D341Med (cell line): ENCODE data around the gene CHAD.
"Not testable (repeated sequence)": the region's sequence is repeated elsewhere in the genome, so short reads cannot be mapped to it uniquely, and the experiment has no call there.

Experiments used
- DNase-seq: peaks from one replicate; pipeline ENCODE4 v3.0.0; 2012; ENCODE audit warnings: low spot score

The CHAD gene

GRCh38 chr17:50426814-50427787 is 41.6 kb downstream of the CHAD start:
- peak; percentile 45 for DNase-seq

DNA sequence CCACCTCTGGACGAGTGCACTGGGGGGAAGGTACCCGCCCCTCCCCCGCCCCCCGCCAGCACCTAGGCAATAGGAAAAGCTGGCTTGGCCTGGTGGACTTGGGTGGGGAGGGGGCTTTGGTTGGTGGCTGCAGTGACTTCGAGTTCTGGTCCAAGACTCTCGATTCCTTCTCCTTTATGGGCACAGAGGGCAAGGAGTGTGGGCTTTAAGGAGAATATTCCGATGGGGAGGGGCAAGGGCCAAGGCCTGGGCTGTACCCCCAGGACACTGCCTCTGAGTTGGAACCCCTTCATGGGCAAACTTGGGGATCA is 42.3 kb downstream of the CHAD start:
- no peak for DNase-seq

DNA sequence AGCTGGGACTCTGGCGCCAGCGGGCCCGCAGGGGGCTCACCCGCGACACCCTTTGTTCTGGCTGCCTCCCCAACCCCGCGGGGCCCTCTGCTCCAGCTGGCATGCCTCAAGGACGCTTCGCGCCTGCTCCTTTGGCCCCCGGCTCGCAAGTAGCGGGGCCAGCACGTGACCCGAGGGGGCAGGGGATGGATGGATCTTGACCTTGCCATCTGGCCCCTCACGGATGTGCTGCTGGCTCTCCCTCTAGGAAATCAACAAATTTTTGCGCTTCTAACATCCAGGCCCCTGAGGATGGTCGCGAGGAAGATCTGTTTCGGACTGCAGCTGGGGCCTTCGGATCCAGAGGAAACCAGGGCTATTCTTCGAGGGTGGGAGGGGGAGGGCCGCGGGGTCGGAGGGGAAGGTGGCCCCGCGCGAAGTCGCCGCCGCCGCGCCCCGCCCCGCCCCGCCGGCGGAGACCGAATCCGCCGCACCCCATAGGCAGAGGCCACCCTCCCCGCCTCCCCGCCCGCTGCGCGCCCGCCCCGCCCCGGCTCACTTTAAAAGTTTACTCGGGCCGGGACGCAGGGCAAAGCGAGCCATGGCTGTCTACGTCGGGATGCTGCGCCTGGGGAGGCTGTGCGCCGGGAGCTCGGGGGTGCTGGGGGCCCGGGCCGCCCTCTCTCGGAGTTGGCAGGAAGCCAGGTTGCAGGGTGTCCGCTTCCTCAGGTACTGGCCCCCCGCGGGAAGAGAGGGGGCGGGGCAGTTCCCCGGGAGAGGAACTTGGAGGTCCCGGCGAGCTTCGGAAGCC is 42.8 kb downstream of the CHAD start, which contains the start of gene ACSF2:
TSS of gene ACSF2 (plus strand) at position 537 of the 790 bp plus-strand sequence. CDS start at position 581, 44 bp downstream.
- DNase-seq, result peak; percentile 77

DNA sequence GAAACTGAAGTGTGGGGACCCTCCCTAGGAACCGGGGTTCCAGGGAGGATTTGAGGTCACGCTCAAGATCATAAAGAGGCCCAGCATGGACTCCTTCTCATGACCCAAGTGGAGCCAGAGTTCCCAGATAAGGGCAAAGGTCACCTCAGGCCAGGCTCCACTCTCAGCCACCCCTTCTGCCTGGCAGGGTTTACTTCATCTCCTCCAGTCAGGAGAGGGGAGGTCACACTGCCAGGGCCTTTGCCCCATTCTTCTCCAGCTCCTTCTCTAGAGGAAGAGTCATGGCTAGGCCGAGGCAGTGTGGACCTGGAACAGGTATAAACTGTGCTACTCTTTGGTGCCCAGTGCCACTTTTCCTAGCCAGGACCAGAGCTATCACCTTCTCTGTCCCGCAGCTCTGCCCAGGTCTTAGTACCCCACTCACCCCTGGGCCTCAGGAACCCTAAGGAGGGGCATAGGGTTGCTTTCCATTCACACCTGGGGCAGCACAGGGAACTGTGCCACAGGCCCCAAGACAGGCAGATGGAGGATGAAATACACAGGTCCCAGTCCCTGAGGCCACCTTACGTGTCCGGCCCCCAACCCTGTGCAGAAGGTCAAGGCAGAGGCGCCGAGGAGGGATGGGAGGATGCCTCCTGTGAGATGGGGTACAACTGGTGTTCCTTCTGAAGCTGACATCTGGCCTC is 43.5 kb downstream of the CHAD start:
- DNase-seq, result no peak

DNA sequence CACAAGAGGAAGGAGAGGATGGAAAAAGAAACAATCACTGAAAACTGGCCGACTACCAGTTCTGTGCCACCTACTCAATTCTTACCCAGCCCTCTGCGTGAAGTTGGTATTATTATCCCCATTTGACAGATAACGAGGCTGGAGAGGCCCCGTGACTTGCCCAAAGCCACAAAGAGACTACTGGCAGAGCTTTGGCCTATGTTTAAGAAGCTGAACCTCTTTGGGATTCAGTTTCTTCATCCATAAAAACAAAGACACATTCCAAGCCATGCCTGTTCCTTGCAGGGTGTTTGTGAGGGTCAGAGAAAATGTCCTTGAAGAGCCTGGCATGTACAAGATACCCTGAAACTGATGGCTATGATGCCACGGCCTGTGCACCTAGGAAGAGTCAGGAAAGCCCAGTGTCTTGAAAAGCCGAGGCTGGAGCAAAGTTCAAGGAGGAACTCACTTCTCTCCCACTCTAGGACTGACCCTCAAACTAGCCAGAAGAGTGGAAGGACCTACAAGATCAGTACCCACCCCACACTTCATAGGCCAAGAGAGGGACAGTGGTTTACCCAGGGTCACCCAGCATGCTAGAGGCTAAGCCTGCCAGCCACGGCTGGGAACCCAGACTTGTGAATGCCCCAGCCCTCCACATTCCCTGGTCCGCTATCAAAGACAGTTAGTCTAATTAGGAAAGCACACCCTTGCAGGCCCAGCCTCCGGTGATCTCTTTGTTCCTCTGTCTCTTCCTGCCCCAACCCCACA is 44.3 kb downstream of the CHAD start:
- DNase-seq, result no peak

GRCh38 chr17:50423553-50424159 is 45.0 kb downstream of the CHAD start:
- peak; percentile 33 for DNase-seq

DNA sequence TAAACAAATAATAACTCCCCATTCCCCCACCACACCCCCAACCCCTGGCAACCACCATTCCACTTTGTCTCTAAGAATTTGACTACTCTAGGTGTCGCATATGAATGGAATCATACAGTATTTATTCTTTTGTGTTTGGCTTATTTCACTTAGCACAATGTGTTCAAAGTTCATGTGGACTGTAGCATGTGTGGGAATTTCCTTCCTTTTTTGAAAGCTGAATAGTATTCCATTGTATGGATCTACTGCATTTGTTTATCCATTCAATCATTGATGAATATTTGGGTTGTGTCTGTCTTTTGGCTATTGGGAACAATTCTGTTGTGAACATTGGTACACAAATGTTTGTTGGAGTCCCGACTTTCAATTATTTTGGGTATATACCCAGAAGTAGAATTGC is 45.9 kb downstream of the CHAD start:
- no peak for DNase-seq

DNA sequence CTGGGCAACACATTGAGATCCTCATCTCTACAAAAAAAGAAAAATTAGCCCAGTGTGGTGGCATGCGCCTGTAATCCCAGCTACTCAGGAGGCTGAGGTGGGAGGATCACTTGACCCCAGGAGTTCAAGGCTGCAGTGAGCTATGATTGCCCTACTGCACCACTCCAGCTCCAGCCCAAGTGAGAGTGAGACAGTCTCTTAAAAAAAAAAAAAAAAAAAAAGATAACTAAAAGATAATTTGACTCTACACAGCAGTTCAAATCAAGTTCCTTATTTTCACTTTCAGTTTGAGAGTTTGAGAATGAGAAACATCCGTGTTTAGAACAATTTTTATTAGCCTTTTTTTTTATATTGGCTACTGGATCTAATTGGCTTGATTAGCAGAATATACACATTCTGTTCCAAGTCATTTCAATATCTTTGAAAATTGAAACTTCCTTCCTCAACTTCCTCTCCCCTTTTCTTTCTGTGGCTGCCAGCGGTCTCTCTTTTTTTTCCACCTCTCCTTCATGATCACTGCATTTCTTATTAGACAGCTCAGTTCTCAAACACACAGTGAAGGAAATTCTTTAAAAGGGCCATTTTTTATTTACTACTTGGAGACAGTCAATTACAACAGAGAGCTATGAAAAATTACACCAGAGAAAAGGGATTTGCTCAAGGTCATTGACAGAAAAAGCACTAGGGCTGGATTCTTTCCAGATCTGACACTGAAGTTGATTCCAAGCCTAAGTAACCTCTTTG is 47.2 kb downstream of the CHAD start:
- no peak for DNase-seq

GRCh38 chr17:50420419-50421112 is 48.1 kb downstream of the CHAD start:
- DNase-seq, result no peak

GRCh38 chr17:50419577-50419976 is 49.1 kb downstream of the CHAD start:
- DNase-seq, result not testable (repeated sequence)

GRCh38 chr17:50414808-50415207 is 53.9 kb downstream of the CHAD start:
- no peak for DNase-seq
